Measurements from ENCODE around the gene PSMD10.

PSMD10 gene

GRCh38 chrX:108055546-108055945, 35.8 kb downstream of the PSMD10 start:
- DNase-seq (ENCODE audit: low spot score) = no peak
- TF ChIP-seq, protein P1, sequence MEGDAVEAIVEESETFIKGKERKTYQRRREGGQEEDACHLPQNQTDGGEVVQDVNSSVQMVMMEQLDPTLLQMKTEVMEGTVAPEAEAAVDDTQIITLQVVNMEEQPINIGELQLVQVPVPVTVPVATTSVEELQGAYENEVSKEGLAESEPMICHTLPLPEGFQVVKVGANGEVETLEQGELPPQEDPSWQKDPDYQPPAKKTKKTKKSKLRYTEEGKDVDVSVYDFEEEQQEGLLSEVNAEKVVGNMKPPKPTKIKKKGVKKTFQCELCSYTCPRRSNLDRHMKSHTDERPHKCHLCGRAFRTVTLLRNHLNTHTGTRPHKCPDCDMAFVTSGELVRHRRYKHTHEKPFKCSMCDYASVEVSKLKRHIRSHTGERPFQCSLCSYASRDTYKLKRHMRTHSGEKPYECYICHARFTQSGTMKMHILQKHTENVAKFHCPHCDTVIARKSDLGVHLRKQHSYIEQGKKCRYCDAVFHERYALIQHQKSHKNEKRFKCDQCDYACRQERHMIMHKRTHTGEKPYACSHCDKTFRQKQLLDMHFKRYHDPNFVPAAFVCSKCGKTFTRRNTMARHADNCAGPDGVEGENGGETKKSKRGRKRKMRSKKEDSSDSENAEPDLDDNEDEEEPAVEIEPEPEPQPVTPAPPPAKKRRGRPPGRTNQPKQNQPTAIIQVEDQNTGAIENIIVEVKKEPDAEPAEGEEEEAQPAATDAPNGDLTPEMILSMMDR (IDR thresholded peaks at IDR 0.05; ENCODE audit: extremely low read depth, missing control alignments) = no peak

- no peak for DNase-seq (ENCODE audit: low spot score)
- TF ChIP-seq, protein P1 (IDR thresholded peaks at IDR 0.05; ENCODE audit: extremely low read depth, missing control alignments) = no peak
Measured at GRCh38 chrX:108053218-108053617, 38.1 kb downstream of the PSMD10 start.

- DNase-seq (ENCODE audit: low spot score) = no peak
Measured at GRCh38 chrX:108049649-108050048, 41.7 kb downstream of the PSMD10 start.

DNA sequence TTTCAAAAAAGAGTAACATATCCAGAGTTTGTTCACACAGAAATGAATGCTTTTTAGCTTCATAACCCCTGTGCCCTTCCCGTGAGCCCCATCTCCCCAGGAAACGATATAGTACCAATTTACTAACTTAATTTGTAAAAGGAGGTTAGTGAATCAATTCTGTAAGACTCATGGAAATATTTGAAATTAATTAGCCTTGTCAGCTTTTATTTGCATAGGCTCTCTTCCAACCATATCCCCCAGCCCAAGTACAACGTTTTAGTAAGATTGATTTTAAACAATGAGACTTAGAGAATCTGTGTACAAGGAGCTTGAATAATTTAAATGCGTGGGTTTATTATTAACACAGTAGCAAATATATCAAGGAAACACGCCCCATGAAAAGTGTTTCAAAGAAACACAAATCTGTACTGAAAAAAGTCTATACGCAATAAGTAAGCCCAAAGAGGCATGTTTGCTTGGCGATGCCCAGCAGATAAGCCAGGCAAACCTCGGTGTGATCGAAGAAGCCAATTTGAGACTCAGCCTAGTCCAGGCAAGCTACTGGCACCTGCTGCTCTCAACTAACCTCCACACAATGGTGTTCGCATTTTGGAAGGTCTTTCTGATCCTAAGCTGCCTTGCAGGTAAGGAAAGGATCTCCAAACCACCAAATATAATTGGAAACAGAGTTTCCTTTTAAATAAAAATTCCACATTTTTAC, 46.6 kb downstream of the PSMD10 start, which contains the start of gene VSIG1:
Gene VSIG1 (plus strand): TSS at position 512 of the 703 bp plus-strand sequence. CDS start 66 bp downstream, at position 578.
- TF ChIP-seq, protein P1 (IDR thresholded peaks at IDR 0.05; ENCODE audit: extremely low read depth, missing control alignments) = no peak
- no peak for DNase-seq (ENCODE audit: low spot score)

More at GRCh38 chrX:108049649-108050048, 41.7 kb downstream of the PSMD10 start:
- TF ChIP-seq, protein P1 (IDR thresholded peaks at IDR 0.05; ENCODE audit: extremely low read depth, missing control alignments) = no peak

- no peak for DNase-seq (ENCODE audit: low spot score)
- TF ChIP-seq, protein P1 (IDR thresholded peaks at IDR 0.05; ENCODE audit: extremely low read depth, missing control alignments) = no peak
Measured at GRCh38 chrX:108036298-108036973, 54.9 kb downstream of the PSMD10 start.

DNA sequence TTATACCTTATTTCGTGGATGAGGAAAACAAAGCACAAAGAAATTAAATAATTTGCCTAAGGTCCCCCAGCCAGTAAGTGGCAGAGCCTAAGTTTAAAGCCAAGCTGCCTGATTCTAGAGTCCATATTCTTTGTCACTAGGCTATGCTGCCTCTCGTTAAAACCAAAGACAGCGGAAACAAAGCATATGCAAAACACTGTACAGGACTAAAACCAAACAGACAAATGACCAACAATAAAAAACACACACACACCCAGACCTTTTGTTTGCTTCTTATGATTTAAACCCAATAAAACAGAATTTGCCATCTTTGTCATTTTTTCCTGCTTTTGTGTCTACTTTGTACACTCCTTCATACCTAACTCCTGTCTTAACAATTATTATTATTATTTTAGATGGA, 56.6 kb downstream of the PSMD10 start:
- TF ChIP-seq, protein P1 (IDR thresholded peaks at IDR 0.05; ENCODE audit: extremely low read depth, missing control alignments) = no peak
- DNase-seq (ENCODE audit: low spot score) = no peak
